Measurements from ENCODE around the gene LRP1.

DNA sequence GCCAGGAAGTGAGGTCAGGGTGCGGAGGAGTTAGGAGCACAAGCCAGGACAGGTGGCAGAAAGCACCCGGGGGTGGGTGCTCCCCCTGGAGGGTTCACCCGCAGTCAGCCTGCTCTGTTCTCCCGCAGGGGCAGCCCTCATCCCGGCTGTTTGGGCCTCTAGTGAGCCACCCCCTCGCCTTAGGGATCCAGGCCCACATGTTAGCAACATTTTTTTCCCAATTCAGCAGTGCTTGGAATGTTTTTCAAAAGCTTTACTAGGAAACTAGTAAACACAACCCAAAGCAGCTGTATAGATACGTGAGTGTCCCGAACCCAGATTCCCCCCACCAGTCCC is 59.8 kb downstream of the LRP1 start:
- no peak for TF ChIP-seq CTCF (IDR thresholded peaks at IDR 0.05; ENCODE audit: low read depth, low read length)
- no peak for TF ChIP-seq EZH2phosphoT487 (IDR thresholded peaks at IDR 0.05; ENCODE audit: low read depth)

Measured in OCI-LY3 (cell line).